HG03457 (cell line): ENCODE results near the gene TPSB2.
"Not testable (repeated sequence)": the region's sequence is repeated elsewhere in the genome, so short reads cannot be mapped to it uniquely, and the experiment has no call there.

Experiments used
- ATAC-seq: cut with Tn5 transposase; IDR thresholded peaks from one replicate; pipeline ENCODE4 v1.9.1; 2021; ENCODE audit warnings: moderate number of reproducible peaks; ENCODE audit not compliant: unreplicated experiment

Gene TPSB2

DNA sequence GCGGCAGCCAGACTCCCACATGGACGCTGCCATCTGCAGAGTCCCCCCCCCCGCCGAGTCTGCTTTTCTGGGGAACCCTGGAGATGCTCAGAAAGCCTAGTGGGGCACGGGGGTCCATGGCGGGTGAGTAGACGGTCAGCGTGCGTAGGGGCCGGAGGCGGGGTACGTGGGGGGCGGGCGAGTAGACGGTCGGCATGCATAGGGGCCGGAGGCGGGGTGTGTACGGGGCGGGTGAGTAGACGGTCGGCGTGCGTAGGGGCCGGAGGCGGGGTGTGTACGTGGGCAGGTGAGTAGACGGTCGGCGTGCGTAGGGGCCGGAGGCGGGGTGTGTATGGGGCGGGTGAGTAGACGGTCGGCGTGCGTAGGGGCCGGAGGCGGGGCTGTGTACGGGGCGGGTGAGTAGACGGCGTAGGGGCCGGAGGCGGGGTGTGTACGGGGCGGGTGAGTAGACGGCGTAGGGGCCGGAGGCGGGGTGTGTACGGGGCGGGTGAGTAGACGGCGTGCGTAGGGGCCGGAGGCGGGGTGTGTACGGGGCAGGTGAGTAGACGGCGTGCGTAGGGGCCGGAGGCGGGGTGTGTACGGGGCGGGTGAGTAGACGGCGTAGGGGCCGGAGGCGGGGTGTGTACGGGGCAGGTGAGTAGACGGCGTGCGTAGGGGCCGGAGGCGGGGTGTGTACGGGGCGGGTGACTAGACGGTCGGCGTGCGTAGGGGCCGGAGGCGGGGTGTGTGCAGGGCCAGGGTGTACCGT is 44.4 kb downstream of the TPSB2 start:
- not testable (repeated sequence) for ATAC-seq

DNA sequence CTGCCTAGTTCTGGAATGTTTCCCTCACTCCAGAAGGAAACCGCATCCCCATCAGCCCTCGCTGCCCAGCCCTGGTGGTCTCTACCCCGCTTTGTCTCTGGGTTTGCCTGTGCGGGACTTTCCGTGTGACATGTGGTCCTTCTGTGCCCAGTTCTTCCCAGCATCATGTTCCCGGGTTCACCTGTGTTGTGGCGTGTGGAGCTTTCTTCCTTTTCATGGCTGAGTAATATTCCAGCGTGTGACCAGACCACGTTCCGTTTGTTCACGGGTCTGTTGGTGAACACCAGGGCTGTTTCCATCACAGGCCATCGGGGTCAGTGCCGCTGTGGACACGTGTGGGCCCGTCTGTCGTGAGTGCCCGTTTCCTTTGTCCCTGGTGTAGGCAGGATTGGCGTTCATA is 45.0 kb downstream of the TPSB2 start:
- ATAC-seq = no peak

DNA sequence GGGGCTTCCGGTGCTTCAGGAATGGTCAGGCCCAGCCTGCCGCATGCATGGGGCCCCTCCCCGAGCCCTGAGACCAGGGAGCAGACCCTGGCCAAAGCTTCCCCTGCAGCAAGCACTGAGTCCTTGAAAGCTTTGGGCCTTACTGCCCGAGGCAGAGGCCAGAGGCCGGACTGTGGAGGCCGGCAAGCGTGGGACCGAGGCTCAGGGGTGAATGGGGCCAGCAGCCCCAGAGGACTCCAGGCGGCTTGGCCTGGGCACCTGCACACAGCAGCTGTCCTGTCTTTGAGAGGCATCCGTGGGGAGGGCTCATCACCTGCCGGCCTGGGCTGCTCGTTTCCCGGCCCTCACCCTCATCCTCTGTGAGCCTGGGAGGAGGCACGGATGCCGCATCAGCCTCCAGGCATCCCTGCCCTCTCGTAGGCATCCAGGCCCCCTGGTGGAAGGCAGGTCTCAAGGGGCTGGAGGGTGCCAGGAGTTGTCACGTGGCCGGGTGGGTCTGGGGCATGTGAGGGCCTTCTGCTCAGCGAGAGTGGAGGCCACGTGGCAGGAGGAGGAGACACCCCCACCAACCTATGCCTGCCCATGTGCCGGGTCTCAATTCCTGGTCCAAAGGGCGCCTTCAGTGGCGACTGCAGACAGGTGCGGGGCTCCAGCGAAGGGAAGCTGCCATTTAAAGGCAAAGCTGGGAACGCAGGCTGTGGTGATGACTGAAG is 45.7 kb downstream of the TPSB2 start:
- no peak for ATAC-seq

DNA sequence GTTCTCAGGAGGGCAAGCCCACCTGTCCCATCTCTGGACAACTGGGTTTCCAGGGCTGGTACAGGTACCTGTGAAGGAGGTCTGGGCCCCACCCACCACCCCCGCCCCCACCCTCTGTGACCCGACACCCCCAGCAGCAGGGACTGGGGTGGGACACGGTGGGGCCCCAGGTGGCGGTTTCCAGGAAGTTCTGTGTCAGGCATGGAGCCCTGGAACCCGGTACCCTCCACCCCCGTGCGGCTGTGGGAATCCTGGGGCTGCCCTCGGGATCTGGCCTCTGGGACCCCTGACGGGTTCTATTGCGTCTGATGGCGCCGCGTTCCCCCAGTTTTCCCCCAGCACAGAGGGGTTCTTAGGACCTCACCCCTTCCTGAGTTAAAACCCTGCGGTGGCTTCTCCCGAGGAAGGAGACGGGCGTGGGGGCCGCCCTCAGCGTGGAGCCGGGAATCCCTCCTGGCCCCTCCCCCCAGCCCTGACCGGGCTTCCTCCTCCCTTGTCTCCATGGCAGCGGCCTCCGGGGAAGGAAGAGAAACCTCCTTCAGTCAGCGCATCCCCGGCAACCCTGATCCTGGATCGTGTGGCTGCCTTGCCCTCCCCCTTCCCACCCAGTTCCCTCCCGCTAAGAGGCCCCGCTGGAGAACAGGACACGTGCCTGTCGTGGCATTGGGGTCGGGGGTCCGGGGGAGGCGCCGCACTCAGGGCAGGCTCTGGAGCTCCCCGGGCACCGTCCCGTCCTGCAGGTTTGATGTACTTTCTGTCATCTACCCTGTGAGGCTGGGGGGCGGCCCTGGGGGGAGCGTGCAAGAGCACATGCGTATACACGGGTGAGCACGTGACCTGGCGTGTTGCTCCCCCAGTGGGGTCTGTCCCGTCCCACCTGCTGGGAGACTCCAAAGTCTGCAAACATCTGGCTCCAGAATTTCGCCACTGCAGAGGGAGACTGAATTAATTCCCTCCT is 46.8 kb downstream of the TPSB2 start:
- ATAC-seq = no peak

DNA sequence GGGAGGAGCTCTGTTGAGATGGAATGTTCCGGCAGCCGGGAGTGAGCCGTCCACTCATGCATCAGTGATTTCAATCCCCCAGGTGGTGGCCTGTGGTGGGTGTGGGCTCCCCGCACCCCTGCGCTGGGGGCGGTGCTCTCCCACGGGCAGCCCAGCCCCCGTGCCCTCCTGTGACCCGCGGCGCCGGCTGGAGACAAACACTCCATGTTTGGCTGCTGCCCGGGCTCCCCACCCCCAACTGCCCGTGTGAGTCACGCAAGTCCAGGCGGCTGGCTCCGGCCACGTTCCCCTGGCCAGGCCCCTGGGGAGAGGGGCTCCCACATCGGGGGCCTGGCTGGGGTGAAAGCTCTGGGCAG is 47.7 kb downstream of the TPSB2 start:
- ATAC-seq = no peak

DNA sequence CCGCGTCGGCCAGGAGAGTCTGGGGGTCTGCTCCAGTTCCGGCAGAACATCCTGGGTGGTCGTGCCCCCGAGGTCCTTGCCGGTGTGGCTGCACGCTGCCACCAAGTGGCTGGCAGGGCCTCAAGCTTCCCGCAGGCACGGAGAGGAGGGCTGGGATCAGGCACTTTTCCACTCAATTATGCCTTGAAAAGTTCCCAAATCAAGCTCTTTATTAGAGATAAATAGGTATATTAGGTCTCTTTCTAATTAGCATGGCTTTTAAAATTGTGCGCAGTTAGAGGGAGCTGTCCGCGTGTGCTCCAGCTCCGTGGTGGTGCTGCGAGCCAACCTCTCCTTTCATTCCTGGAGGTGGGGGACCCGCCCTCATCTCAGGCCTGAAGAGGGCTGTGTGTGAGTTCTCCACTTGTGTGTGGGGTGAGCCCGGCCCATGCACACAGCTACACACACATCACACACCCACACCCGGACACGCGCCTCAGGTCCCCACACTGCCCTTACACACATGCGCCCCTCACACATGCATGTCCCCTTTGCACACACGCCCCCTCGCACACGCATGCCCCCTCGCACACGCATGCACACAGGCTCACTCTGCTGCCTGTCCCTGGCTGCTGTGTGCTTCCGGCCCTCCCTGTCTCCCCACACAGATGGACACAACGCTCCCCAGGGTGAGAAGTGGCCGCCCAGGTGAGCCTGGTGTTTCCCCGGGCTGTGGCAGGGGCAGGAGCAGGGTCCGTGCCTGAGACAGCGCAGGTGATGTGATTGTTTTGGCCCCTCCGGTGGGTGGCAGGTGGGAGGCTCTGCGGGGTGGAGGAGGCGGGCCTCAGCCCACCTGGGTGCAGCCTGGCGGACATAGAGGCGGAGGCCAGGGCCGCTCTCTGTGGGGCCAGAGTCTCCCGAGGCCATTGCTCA is 48.3 kb downstream of the TPSB2 start:
- ATAC-seq = no peak

DNA sequence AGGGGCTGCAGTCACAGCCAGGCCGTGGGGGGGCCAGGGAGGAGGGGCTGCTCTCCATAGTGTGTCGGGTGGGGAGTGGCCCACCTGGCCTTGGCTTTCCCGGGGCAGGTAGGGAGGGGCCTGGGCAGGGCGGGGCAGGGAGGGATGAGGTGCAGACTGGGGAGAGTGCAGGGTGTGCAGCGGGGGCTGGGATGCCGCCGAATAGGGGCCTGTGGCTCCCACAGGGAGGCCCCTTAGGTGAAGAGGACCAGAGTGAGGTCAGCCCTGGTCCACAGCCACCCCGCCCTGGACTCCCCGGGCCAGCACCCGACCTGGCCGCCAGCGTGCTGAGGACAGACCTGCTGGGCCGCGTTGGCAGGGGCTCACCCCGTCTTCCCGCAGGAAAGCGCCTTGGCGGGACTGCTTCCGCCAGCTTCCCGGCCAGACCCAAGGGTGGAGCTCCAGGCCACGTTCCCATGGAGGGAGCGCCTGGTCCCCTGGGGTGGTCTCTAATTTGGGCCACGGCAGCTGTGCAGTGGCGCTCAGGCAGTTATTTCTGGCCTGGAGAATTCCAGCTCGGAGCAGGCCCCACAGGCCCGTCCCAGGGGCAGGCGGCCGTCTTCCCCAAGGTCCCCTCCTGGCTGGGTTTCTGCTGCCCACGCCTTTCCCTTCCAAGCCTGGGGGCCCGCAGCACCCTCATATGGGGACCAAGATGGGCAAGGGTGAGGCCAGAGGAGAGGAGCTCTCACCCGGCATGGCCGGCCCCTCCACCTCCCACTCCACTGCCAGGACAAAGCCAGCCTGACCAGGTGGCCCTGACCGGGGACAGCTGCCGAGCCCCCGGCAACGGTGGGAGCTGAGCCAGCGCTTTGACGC is 49.2 kb downstream of the TPSB2 start:
- no peak for ATAC-seq
